MCF 10A (cell line): Measurements from ENCODE around the gene MOB2. TPM values are rescaled to one million over a fixed set of nuclear protein-coding genes. Genes with fewer than 3 reads are reported as not detected.

Experiments used
- BruUV-seq: library from RNA; stranded (reverse); fragments of 400-500 nt; replicated peaks from 2 replicates; lab custom pipeline; 2021; lab: Mats Ljungman, UMichigan
- CTCF ChIA-PET: fragments of 300-600 bp; sonication (Branson Sonifier 250); formaldehyde crosslinking; extraction: SDS; loops from one replicate; lab custom pipeline; 2021; ENCODE audit warnings: antibody characterized with exemption, inconsistent platforms; lab: Yijun Ruan, JAX
- POLR2A ChIA-PET: fragments of 300-600, 350-650 bp; sonication (Branson Sonifier 250); formaldehyde crosslinking; extraction: SDS; loops from one replicate; lab custom pipeline; 2020; ENCODE audit warnings: antibody characterized with exemption, inconsistent platforms; lab: Yijun Ruan, JAX
- DNase-seq: peaks from one replicate; pipeline ENCODE4 v3.0.0-alpha.2; 2018; ENCODE audit not compliant: unreplicated experiment
- H3K27ac Mint-ChIP-seq: one replicate; pipeline ENCODE4 v1.8.0; 2022; ENCODE audit warnings: mild to moderate bottlenecking, low read depth, mixed read lengths; ENCODE audit not compliant: unreplicated experiment
- H3K27me3 Mint-ChIP-seq: one replicate; pipeline ENCODE4 v1.8.0; 2022; ENCODE audit warnings: mixed read lengths; ENCODE audit not compliant: insufficient read depth, unreplicated experiment
- H3K36me3 Mint-ChIP-seq: one replicate; pipeline ENCODE4 v1.8.0; 2022; ENCODE audit warnings: mild to moderate bottlenecking, moderate library complexity, mixed read lengths; ENCODE audit not compliant: insufficient read depth, unreplicated experiment
- H3K4me1 Mint-ChIP-seq: one replicate; pipeline ENCODE4 v1.8.0; 2022; ENCODE audit warnings: mixed read lengths; ENCODE audit not compliant: insufficient read depth, unreplicated experiment
- H3K4me3 Mint-ChIP-seq: one replicate; pipeline ENCODE4 v1.8.0; 2022; ENCODE audit warnings: mild to moderate bottlenecking, moderate library complexity, mixed read lengths; ENCODE audit not compliant: unreplicated experiment
- H3K9me3 Mint-ChIP-seq: one replicate; pipeline ENCODE4 v1.8.0; 2022; ENCODE audit warnings: mixed read lengths; ENCODE audit not compliant: unreplicated experiment
- intact Hi-C: fragments of 100-400 bp; cut with micrococcal nuclease; formaldehyde crosslinking; loops from 2 replicates; pipeline ENCODE4 v1.14.1; 2022
- total RNA-seq: library from RNA; stranded (reverse); gene quantifications from 2 replicates; pipeline ENCODE4 v1.2.3, GENCODE V29; 2022
- TF ChIP-seq, protein P1 (sequence below): fragments of 200-600 bp; IDR thresholded peaks from one replicate; pipeline ENCODE4 v1.8.0; 2022; ENCODE audit warnings: antibody characterized with exemption, mild to moderate bottlenecking; ENCODE audit not compliant: unreplicated experiment

Gene MOB2
- total RNA-seq, 1 experiment from 2014 or later, result 20.2 TPM

GRCh38 chr11:1516273-1517067, 29.9 kb upstream of the MOB2 start:
- peak; percentile 42 for DNase-seq
- no TSS peak for BruUV-seq
- POLR2A ChIA-PET, result interaction anchor here (0.6 kb wide), 1 partner anchor 413 kb away, joined by 5 read pairs; no protein-coding TSS in a partner anchor
- Mint-ChIP-seq H3K27ac (peak overlapping the region; percentile 29), H3K27me3 (no peaks in the 10 kb centered on the region), H3K4me1 (peaks cover 27% of the 10 kb centered on the region), H3K4me3 (no peak overlapping the region), H3K36me3 (peaks cover 5% of the 10 kb centered on the region), H3K9me3 (no peaks in the 10 kb centered on the region)
- CTCF ChIA-PET, result interaction anchor here (0.6 to 3.1 kb wide), 11 partner anchors 11 to 466 kb away, joined by 3 to 21 read pairs (median 4); no protein-coding TSS in a partner anchor
- TF ChIP-seq, protein P1, sequence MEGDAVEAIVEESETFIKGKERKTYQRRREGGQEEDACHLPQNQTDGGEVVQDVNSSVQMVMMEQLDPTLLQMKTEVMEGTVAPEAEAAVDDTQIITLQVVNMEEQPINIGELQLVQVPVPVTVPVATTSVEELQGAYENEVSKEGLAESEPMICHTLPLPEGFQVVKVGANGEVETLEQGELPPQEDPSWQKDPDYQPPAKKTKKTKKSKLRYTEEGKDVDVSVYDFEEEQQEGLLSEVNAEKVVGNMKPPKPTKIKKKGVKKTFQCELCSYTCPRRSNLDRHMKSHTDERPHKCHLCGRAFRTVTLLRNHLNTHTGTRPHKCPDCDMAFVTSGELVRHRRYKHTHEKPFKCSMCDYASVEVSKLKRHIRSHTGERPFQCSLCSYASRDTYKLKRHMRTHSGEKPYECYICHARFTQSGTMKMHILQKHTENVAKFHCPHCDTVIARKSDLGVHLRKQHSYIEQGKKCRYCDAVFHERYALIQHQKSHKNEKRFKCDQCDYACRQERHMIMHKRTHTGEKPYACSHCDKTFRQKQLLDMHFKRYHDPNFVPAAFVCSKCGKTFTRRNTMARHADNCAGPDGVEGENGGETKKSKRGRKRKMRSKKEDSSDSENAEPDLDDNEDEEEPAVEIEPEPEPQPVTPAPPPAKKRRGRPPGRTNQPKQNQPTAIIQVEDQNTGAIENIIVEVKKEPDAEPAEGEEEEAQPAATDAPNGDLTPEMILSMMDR, result no peak
- intact Hi-C loops, result loop anchor here (5.0 kb wide), 1 partner anchor 404 kb away; no protein-coding TSS in a partner anchor

- DNase-seq, result peak; percentile 53
- no peaks in the 10 kb centered on the region for H3K9me3 Mint-ChIP-seq
- CTCF ChIA-PET, result interaction anchor here (0.5 to 3.1 kb wide), 21 partner anchors 10 to 485 kb away, joined by 3 to 21 read pairs (median 3); no protein-coding TSS in a partner anchor
These were observed 28.8 kb upstream of the MOB2 start for GRCh38 chr11:1515082-1516060.

GRCh38 chr11:1514336-1515061, 27.9 kb upstream of the MOB2 start:
- ChIA-PET POLR2A (no interaction called here), CTCF (interaction anchor here (0.5 to 3.1 kb wide), 20 partner anchors 11 to 486 kb away, joined by 3 to 21 read pairs (median 3); no protein-coding TSS in a partner anchor)
- no TSS peak for BruUV-seq
- Mint-ChIP-seq H3K4me3 (no peak overlapping the region), H3K9me3 (no peaks in the 10 kb centered on the region), H3K27me3 (no peaks in the 10 kb centered on the region), H3K4me1 (peaks cover 27% of the 10 kb centered on the region), H3K27ac (peak overlapping the region; percentile 31), H3K36me3 (peaks cover 1% of the 10 kb centered on the region)
- DNase-seq, result no peak
- intact Hi-C loops, result loop anchor here (2.0 to 5.0 kb wide), 2 partner anchors 250 to 402 kb away; no protein-coding TSS in a partner anchor
- TF ChIP-seq, protein P1, result no peak

More at GRCh38 chr11:1515082-1516060, 28.8 kb upstream of the MOB2 start:
- Mint-ChIP-seq H3K4me3 (no peak overlapping the region), H3K4me1 (peaks cover 27% of the 10 kb centered on the region), H3K27ac (no peak overlapping the region), H3K27me3 (no peaks in the 10 kb centered on the region), H3K36me3 (peaks cover 5% of the 10 kb centered on the region)
- POLR2A ChIA-PET, result no interaction called here
- intact Hi-C loops, result loop anchor here (2.0 to 5.0 kb wide), 2 partner anchors 251 to 403 kb away; no protein-coding TSS in a partner anchor
- BruUV-seq, result no TSS peak
- TF ChIP-seq, protein P1, result peak; percentile 89
